ENCODE results near the gene DOCK2.

DNA sequence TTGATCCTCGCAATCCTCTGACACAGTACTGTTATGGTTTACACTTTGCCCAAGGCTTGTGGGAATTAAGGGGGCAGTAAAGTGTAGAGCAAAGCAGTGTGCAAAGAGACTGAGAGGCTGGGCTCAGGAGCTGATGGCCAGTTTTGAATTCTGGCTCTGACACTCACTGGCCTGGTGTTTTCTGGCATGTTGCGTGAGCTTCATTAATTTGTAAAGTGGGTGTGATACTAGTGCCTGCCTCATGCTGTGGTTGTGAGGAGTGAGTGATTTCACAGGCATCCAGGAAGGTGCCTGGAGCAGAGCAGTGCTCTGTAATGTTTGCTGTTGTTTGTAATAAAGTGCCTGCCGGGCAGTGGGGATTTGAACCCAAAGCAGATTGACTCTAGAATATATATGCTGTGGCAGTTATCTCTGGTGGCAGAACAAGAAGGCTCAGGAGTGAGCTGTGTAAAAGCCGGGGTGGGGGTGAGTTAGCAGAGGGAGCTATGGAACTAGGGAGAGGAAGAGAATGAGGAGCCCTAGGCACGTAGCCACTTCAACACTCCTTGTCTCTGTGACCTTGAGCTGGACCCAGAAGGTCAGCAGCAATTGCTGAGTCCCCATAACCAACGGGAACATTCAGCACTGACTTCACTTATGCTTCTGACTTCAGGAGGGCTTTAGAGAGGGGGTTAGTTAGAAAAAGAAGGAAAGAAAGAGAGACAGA, 108.5 kb downstream of the DOCK2 start:
- no peak for TF ChIP-seq EZH2 (IDR thresholded peaks at IDR 0.05)
- no peak for TF ChIP-seq POLR2AphosphoS5 (IDR thresholded peaks at IDR 0.05; ENCODE audit: borderline replicate concordance, low read depth, low read length)
